A549 treated with CpdA at 1 μM for 4 hours (cell line): ENCODE results near the gene PRKCQ. TPM values are rescaled to one million over a fixed set of nuclear protein-coding genes. Genes with fewer than 3 reads are reported as not detected.

Experiments used
- total RNA-seq: library from RNA; stranded (reverse); fragments of 200-300 nt; extraction: Qiagen RNA extraction; gene quantifications from 5 replicates; pipeline ENCODE4 v1.2.3, GENCODE V29; 2022; ENCODE audit warnings: low read depth

Gene PRKCQ
- total RNA-seq: 4.0 to 5.1 TPM (median 4.4 TPM) in 5 replicates

DNA sequence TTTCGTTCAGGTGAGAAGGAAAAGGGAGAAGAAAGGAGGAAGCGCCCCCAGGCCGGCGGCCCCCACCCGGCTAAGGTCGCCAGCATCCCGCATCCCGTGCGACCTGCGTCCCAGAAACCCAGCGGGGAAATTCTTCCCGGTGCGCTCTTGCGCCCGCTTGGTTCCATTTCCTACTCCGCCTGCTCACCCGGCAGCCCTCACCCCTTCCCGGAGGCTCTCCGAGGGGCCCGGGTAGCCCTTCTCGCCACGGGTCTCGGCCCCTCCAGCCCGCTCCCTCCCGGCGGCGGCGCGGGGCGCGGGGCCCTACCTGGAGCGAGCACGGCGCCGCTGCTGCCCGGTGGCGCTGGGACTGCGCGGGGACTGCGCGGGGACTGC lies at the start of gene PRKCQ:
TSS of gene PRKCQ (minus strand) at position 373 of the 375 bp plus-strand sequence. CDS start 65,141 bp downstream, outside the sequence.

